Suprapubic skin (tissue), 3 donors: ENCODE measurements around the gene NOTCH2.
"Not testable (repeated sequence)": the region's sequence is repeated elsewhere in the genome, so short reads cannot be mapped to it uniquely, and the experiment has no call there.

Experiments used
- EP300 ChIP-seq: sonication (generic); formaldehyde crosslinking; IDR thresholded peaks from one replicate; pipeline ENCODE4 v1.6.1; 2017; ENCODE audit warnings: antibody characterized with exemption
- TF ChIP-seq, protein P1 (sequence below), 2 donors: fragments of 200-600 bp in 1 of 2; fragments of 450-650 bp in 1 of 2; sonication (generic) in 1 of 2; IDR thresholded peaks; one replicate each; pipeline ENCODE4 v1.5.1; 2016 to 2019; ENCODE audit warnings: antibody characterized with exemption in 2 of 2, mild to moderate bottlenecking in 1 of 2, moderate library complexity in 1 of 2

DNA sequence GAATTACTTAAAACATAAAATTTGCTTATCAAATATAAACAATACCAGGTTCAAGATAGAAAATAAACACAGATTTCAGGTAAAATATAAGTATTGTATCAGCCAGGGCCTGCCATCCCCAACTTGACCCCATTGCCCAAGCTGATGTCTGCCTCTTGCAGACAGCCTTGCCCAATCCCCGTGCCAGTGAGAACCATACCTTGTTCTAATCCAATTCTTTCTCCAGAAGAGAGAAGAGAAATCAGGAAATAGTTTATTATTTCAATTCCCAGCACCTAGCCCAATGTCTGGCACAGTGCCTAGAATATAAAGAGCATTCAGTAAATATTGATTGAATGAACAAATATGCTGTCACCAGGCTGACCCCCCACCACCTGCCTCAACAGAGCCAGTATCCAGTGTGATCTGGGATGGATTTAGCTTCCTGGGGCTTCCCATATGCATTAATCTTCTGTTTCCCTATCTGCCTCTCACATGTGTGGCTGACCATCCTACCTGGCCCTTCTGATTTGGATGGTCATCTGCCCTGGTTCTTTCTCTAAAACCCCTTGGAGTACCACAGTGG lies 27.6 kb upstream of the NOTCH2 start:
- TF ChIP-seq, protein P1, sequence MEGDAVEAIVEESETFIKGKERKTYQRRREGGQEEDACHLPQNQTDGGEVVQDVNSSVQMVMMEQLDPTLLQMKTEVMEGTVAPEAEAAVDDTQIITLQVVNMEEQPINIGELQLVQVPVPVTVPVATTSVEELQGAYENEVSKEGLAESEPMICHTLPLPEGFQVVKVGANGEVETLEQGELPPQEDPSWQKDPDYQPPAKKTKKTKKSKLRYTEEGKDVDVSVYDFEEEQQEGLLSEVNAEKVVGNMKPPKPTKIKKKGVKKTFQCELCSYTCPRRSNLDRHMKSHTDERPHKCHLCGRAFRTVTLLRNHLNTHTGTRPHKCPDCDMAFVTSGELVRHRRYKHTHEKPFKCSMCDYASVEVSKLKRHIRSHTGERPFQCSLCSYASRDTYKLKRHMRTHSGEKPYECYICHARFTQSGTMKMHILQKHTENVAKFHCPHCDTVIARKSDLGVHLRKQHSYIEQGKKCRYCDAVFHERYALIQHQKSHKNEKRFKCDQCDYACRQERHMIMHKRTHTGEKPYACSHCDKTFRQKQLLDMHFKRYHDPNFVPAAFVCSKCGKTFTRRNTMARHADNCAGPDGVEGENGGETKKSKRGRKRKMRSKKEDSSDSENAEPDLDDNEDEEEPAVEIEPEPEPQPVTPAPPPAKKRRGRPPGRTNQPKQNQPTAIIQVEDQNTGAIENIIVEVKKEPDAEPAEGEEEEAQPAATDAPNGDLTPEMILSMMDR (IDR thresholded peaks at IDR 0.05): not testable (repeated sequence)
- not testable (repeated sequence) for TF ChIP-seq EP300
